Transverse colon (tissue), 4 donors: ENCODE data around the gene SPTBN1. TPM values are rescaled to one million over a fixed set of nuclear protein-coding genes. Genes with fewer than 3 reads are reported as not detected.
A peak's percentile ranks its signal among the peaks of the same experiment; 100 is the strongest.

Source experiments
- DNase-seq: peaks from one replicate; pipeline ENCODE4 v3.0.0-alpha.2; 2019
- H3K27ac ChIP-seq, 4 donors: fragments of 200-600 bp; sonication (generic); 2 replicates each; pipeline ENCODE4 v1.5.1; 2016 to 2018; ENCODE audit warnings: inconsistent platforms in 4 of 4
- H3K27me3 ChIP-seq: fragments of 200-600 bp; sonication (generic); 2 replicates; pipeline ENCODE4 v1.5.1; 2017; ENCODE audit warnings: inconsistent platforms
- H3K36me3 ChIP-seq, 4 donors: fragments of 200-600 bp; sonication (generic); 2 replicates each; pipeline ENCODE4 v1.5.1; 2017 to 2019; ENCODE audit warnings: inconsistent platforms in 4 of 4
- H3K4me1 ChIP-seq, 4 donors: fragments of 200-600 bp; sonication (generic); 2 replicates each; pipeline ENCODE4 v1.5.1; 2017 to 2020; ENCODE audit warnings: inconsistent platforms in 4 of 4
- H3K4me3 ChIP-seq, 4 donors: fragments of 200-600 bp; sonication (generic); 1 replicate in 1 of 4; 2 replicates in 3 of 4; pipeline versions ENCODE4 v1.5.1 to v1.6.1; 2017 to 2019; ENCODE audit warnings: inconsistent platforms in 4 of 4
- H3K9me3 ChIP-seq, 2 donors: fragments of 200-600 bp; sonication (generic); 2 replicates each; pipeline ENCODE4 v1.5.1; 2017 to 2019; ENCODE audit warnings: inconsistent platforms in 2 of 2
- EP300 ChIP-seq: sonication (generic); formaldehyde crosslinking; IDR thresholded peaks from one replicate; pipeline ENCODE4 v1.6.1; 2017; ENCODE audit warnings: antibody characterized with exemption, low read depth
- POLR2A ChIP-seq: fragments of 450-650 bp; IDR thresholded peaks from one replicate; pipeline ENCODE4 v1.6.1; 2016; ENCODE audit warnings: antibody characterized with exemption, mild to moderate bottlenecking, moderate library complexity
- POLR2AphosphoS5 ChIP-seq, 3 donors: sonication (generic); formaldehyde crosslinking; IDR thresholded peaks; one replicate each; pipeline ENCODE4 v1.6.1; 2016; ENCODE audit warnings: antibody characterized with exemption in 3 of 3
- WGBS, 2 donors: methylation state at CpG; one replicate each; pipeline ENCODE4 v1.1.5; 2018; ENCODE audit warnings: low coverage in 1 of 2; 5-methylcytosine and 5-hydroxymethylcytosine counted together
- in situ Hi-C, 4 donors: fragments of 200-750 bp; cut with MboI; loops; one replicate each; pipeline versions ENCODE4 v1.15.0 to v1.15.1; 2017; ENCODE audit warnings: low sequenced_read_pairs in 3 of 4, low pct_ligation_motif_present in 1 of 4, low pct_unique_long_range_greater_than_20kb in 1 of 4
- intact Hi-C: fragments of 100-400 bp; cut with DNase I; formaldehyde crosslinking; loops from one replicate; pipeline ENCODE4 v1.15.1; 2023; ENCODE audit warnings: low total_unique reads
- total RNA-seq, 4 donors: library from RNA; depleted of rRNA; stranded (reverse); fragments of >200 nt; gene quantifications; one replicate each; pipeline ENCODE4 v1.1.0, GENCODE V29; 2016
- TF ChIP-seq, protein P1 (sequence below), 5 experiments: fragments of 200-600 bp in 3 of 5; fragments of 450-650 bp in 2 of 5; sonication (generic) in 3 of 5; IDR thresholded peaks; 1 replicate in 2 of 5; 2 replicates in 3 of 5; pipeline ENCODE4 v1.5.1; 2016 to 2017; ENCODE audit warnings: antibody characterized with exemption in 5 of 5, inconsistent platforms in 3 of 5, mild to moderate bottlenecking in 2 of 5, moderate library complexity in 1 of 5

The SPTBN1 gene
- total RNA-seq, 4 donors from 2014 or later = 269 to 301 (median 285) TPM

DNA sequence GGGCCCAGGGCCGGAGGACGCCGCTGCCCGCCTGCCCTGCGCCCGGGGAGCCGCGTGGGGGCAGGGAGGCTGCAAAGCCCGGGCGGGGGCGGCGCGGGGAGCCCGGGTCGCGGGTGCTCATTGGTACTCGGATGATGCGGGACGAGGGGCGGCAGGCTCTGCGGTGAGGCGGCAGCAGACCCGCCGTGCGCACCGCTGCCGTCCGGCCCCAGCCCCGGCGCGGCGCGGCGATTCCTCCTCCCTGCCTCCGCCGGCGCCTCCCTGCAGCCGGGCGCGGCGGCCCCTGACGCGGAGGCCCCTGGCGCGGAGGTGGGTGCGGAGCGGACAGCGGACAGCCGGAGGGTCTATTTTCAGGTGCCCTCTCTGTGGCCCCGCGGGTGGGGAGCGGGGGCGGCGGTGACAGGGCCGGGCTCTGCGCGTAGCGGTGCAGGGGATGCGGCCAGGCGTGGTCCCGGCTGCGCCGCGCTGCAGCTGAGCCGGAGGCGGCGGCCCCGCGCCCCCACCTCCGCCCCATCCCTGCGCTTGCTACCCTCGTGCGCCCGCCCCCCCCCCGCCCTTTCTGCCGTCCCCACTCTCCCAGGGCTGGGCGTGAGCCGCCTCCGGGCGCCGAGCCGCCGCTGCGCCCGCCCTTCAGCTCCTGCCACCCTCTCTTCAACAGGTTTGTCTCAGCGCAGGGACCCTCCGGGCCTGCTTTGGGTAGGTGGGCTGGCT, 640 bp downstream of the SPTBN1 start:
- Histone ChIP-seq H3K36me3 (no peaks in the 10 kb centered on the region), H3K9me3 (no peaks in the 10 kb centered on the region), H3K4me3 (peak overlapping the region; percentile 71 to 84 (median 77)), H3K4me1 (peaks cover 2 to 22% (median 14%) of the 10 kb centered on the region in 4 donors), H3K27me3 (peaks cover 78% of the 10 kb centered on the region), H3K27ac (peak overlapping the region; percentile 86 to 94 (median 92))
- intact Hi-C loops (loop anchor here (10.0 kb wide), 1 partner anchor 132 kb away; no protein-coding TSS in a partner anchor), in situ Hi-C loops (no loop called here)
- TF ChIP-seq EP300 (no peak), POLR2AphosphoS5 (IDR thresholded peaks at IDR 0.05) (no peak), POLR2A (no peak)
- TF ChIP-seq, protein P1, sequence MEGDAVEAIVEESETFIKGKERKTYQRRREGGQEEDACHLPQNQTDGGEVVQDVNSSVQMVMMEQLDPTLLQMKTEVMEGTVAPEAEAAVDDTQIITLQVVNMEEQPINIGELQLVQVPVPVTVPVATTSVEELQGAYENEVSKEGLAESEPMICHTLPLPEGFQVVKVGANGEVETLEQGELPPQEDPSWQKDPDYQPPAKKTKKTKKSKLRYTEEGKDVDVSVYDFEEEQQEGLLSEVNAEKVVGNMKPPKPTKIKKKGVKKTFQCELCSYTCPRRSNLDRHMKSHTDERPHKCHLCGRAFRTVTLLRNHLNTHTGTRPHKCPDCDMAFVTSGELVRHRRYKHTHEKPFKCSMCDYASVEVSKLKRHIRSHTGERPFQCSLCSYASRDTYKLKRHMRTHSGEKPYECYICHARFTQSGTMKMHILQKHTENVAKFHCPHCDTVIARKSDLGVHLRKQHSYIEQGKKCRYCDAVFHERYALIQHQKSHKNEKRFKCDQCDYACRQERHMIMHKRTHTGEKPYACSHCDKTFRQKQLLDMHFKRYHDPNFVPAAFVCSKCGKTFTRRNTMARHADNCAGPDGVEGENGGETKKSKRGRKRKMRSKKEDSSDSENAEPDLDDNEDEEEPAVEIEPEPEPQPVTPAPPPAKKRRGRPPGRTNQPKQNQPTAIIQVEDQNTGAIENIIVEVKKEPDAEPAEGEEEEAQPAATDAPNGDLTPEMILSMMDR (IDR thresholded peaks at IDR 0.05) = no peak
- 0% methylated on average over 20 of the region's 87 CpGs; no CpG with 5 or more reads in 1 of the 2 donors for WGBS, 2 donors
- DNase-seq = peak; percentile 17

DNA sequence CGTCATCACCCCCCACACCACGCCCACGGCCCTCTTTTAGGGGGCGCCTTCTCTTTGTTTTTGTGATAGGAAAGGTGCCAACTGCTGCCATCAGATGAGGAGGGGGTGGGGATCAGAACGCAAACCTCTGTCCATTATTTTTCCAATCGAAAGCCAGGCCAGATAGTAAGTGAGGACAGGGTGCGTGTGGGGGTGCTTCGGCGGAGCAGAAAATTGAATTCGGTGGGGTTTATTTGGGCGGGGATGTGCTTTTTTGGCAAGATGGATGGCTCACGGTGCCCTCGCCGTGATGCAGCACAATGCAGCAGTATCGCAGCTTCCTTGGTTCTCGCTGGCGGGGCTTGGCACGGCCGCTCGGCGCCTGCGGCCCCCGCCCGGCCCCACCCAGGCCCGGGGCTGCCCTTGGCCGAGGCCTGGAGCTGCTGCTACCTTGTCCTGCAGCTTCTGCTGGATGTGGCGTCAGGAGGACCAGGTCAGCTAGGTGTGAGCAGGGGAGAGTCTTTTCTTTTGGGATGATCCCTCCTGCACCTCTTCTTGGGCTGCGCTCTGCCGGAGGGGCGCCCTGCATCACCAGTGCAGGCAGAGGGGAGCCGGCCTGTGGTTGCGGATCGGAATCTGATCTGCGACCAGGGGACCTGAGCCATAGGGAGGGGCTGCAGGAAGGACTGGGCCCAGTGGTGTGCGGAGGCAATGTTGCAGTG, 1.3 kb downstream of the SPTBN1 start:
- H3K27me3 ChIP-seq = peaks cover 78% of the 10 kb centered on the region
- TF ChIP-seq, protein P1 (IDR thresholded peaks at IDR 0.05) = no peak
- TF ChIP-seq EP300 (no peak), POLR2A (no peak), POLR2AphosphoS5 (IDR thresholded peaks at IDR 0.05) (peak in 1 of 3 donors; percentile 28)
- no peak for DNase-seq
- H3K4me3 ChIP-seq = peak overlapping the region; percentile 71 to 84 (median 77)
- peak overlapping the region; percentile 86 to 94 (median 92) for H3K27ac ChIP-seq
- whole genome bisulfite sequencing, 2 donors = 1 to 5% methylated on average over 6 to 35 of the region's 35 CpGs
- in situ Hi-C loops (no loop called here), intact Hi-C loops (loop anchor here (10.0 kb wide), 1 partner anchor 133 kb away; no protein-coding TSS in a partner anchor)
- H3K36me3 ChIP-seq = no peaks in the 10 kb centered on the region
- no peaks in the 10 kb centered on the region for H3K9me3 ChIP-seq
- peaks cover 6 to 22% (median 14%) of the 10 kb centered on the region in 4 donors for H3K4me1 ChIP-seq

DNA sequence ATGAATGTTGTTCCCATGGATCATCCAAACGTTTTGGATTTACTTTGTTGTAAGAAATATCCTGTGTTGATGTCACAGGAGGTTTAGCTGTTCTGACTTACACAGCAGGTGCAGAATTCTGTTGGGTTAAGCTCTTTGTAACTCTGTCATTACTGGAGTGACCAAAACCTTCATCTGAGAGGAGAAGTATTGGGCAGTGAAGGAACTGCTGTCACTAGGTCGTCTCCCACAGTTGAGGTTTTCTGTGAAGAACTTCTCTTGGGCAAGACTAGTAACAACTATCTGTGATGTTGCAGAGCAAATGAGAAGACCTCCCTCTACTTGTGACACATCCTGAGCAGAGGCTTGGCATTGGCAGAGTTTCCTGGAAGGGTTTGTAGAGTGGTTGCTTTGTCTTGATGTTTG, 2.9 kb downstream of the SPTBN1 start:
- intact Hi-C loops = loop anchor here (10.0 kb wide), 1 partner anchor 134 kb away; no protein-coding TSS in a partner anchor
- H3K9me3 ChIP-seq = no peaks in the 10 kb centered on the region
- DNase-seq = no peak
- TF ChIP-seq EP300 (no peak), POLR2AphosphoS5 (IDR thresholded peaks at IDR 0.05) (peak in 1 of 3 donors; percentile 29)
- in situ Hi-C loops = no loop called here
- no peaks in the 10 kb centered on the region for H3K36me3 ChIP-seq
- H3K27me3 ChIP-seq = peaks cover 67% of the 10 kb centered on the region
- H3K27ac ChIP-seq = peak overlapping the region; percentile 86 to 94 (median 92)
- peak overlapping the region in 1 of 4 donors; percentile 84 for H3K4me3 ChIP-seq
- WGBS, 2 donors = 0 to 25% methylated on average over 1 to 2 of the region's 2 CpGs
- H3K4me1 ChIP-seq = peaks cover 6 to 28% (median 14%) of the 10 kb centered on the region in 4 donors

DNA sequence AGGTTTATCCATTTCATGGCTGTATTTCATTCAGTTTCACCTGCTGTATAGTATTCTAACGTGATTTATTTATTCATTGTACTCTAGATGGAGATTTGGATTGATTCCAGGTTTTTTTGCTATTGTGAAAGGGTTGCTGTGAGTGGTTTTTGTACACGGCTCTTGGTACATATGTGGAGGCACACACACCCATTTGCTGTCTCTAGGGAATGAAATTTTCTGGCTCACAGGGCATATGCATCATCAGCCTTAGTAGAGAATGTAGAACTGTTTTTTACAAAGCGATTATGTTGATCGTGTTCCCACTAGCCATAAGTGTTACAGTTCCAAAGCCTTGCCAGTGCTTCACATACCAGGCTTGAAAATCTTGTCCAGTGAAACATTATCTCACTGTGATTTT, 5.1 kb downstream of the SPTBN1 start:
- no peak for DNase-seq
- H3K27ac ChIP-seq = peak overlapping the region; percentile 16 to 42 (median 31)
- peaks cover 45% of the 10 kb centered on the region for H3K27me3 ChIP-seq
- intact Hi-C loops = no loop called here
- no peak overlapping the region for H3K4me3 ChIP-seq
- no peaks in the 10 kb centered on the region for H3K9me3 ChIP-seq
- H3K36me3 ChIP-seq = no peaks in the 10 kb centered on the region
- in situ Hi-C loops = no loop called here
- 48 to 69% methylated on average over 2 to 4 of the region's 4 CpGs for WGBS, 2 donors
- H3K4me1 ChIP-seq = peaks cover 4 to 21% (median 11%) of the 10 kb centered on the region in 4 donors
- no peak for TF ChIP-seq EP300
- TF ChIP-seq POLR2A = no peak
- peak in 1 of 3 donors; percentile 9 for TF ChIP-seq POLR2AphosphoS5 (IDR thresholded peaks at IDR 0.05)
- TF ChIP-seq, protein P1 (IDR thresholded peaks at IDR 0.05) = no peak
